ENCODE data around the gene DYNLT1. TPM values are rescaled to one million over a fixed set of nuclear protein-coding genes. Genes with fewer than 3 reads are reported as not detected.
"Not testable (repeated sequence)": the region's sequence is repeated elsewhere in the genome, so short reads cannot be mapped to it uniquely, and the experiment has no call there.

Gene DYNLT1
- polyA plus RNA-seq, 5 donors = 131 to 169 (median 134) TPM

DNA sequence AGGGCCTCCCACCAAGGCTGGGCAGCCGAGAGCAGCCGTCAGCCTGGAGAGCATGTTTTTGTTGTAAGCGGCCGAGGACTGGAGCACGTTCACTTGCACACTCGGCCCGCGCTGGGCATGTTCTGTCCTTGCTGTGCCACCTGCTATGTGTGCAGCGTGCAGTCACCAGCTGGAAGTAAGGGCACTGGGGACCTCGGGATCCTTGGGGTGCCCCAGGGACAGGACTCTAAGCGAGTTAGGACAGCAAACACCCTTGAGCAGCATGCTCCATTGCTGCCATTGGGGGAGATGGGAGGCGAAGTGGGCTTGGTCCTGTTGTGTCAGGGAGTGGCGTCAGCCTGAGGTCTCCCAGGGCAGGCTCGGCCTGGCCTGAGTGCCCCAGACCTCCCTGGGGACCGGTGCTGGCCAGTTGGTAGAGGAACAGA is 18.6 kb downstream of the DYNLT1 start:
- DNase-seq = no peak

GRCh38 chr6:158624684-158625682 is 19.6 kb downstream of the DYNLT1 start:
- no peak for DNase-seq

DNA sequence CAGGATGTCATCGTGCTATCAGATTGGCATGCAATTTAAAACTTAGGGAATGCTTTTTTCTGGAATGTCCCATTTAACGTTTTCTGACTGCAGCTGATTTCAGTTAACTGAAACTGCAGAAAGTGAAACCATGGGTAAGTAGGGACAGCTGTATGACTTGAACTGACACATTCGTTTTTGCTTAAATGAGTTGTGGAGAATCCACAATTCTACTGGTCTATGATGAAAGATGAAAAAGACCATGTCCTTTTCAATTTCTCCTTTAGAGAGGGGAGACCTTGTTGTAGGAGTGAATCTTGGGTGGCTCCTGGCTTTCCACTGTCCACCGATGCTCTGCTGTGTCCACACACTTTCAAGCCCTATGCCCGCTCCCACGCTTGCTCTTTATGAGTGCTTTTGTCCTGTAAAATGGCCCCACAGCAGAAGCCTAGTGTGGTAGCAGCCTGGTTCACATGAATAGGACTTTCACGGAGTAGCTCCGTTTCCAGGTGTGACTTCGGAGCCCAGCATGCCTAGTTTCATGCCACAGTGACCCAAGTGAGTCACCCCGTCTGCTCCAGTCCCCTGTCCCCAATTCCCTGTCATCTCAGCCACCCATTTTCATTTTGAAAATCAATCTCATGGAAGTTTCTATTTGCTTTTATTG is 21.9 kb downstream of the DYNLT1 start:
- DNase-seq = peak in 1 of 2 donors; percentile 51

GRCh38 chr6:158621694-158622544 is 22.6 kb downstream of the DYNLT1 start:
- DNase-seq = no peak

DNA sequence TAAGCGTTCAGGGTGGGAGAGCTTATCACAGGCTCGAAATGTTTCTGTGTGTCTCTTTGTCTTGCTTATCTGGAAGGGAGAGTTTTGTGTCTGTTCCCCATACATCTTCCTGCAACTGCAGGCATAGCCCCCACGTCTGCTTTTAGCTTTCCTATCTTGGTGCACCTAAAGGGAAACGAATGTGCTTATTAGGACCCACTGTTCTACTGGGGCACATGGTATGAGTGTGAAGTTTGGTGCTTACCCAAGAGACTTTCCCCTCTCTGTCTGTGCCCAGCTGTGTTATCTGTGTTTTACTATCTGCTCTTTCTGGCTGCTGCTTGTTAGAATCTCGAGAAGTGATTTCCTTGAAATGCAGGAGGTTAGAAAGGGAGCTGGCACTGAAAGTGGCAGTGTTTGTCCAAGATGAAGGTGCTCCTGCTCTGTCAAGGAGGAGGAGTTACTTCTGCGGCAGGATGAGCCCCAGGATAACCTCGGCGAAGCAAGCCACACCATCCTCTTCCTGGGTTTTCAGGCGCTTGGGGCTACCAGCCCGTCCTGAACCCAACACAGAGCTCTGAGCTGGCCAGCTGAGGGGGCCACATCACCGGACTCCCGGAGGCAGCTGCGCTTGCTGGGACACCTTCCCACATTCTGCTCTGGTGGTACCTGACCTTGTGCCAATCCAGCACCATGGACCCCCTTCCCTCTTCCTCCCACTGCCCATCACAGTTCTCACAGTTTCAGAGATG is 23.4 kb downstream of the DYNLT1 start:
- DNase-seq = no peak

DNA sequence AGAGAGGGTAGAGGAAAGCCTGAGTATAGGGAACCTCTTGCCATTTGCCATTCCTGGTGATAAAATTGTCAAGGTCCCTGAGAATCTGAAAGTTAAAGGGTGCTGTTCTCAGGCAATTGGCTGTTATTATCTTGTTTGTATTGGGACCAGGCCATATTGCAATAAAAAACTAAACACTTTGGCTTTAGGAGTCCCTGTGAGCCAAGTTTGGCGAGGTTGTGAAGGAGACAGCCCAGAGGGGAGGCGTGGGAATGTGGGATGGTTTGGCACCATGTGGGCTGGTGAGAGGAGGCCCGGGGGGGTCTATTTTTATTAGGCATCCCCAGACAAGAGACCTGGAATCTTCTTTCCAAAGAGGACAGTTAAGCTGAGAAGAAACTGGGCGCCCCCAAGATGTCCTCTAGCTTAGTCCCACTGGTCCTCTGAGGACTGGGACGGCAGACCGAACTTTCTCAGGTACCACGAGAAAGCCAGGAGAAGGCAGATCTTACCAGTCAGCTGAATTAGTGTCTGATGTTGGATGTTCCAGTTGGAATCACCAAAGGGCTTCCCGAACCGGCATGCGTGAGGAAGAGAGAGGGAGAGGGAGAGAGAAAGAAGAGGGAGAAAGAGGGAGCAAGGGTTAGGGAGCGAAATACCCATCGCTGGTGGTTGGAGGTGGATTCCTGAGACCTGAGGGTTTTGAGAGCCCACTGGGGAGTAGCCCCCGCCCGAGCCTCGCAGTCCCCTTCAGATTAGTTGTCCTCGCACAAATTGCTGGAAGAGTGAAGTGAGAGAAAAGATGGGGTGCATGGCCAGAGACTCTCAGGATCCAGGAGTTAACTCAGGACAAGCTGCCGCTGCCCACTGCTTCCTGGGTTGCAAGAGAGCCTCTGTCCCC is 24.4 kb downstream of the DYNLT1 start:
- DNase-seq = no peak

- not testable (repeated sequence) for DNase-seq
Observed at GRCh38 chr6:158618289-158618688, 26.3 kb downstream of the DYNLT1 start.

GRCh38 chr6:158614606-158615005 is 29.9 kb downstream of the DYNLT1 start:
- DNase-seq = not testable (repeated sequence)

DNA sequence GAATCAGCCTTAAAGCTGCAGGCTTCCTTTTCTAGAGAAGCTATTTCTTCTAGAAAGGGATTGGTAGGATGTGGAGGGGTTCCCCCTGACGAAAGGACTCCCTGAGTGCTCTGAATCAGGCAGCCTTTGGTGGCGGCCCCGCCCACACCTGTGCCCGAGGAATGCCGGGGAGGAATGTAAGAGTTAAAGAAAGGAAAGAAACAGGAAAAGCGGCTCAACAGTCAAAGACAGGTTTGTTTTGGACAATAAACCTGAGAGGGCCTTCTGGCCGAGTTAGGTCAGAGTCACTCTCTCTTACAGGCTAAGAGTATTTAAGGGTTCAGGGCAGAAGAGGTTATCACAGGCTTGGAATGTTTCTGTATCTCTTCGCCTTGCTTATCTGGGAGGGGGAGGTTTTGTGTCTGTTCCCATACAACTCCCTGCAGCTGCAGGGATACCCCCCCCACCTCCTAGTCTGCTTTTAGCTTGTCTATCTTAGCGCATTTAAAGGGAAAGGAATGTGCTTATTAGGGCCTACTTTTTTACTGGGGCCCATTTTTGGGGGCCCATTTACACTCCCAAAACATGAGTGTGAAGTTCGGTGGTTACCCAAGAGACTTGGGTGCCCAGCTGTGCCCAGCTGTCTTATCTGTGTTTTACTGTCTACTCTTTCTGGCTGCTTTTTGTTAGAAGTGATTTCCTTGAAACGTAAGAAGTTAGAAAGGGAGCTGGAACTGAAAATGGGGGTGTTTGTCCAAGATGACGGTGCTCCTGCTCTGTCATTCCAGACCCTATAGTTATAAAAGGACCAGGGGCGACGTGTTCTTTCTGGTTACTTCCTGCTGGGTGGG is 32.8 kb downstream of the DYNLT1 start:
- peak; percentile 34 to 55 for DNase-seq

DNA sequence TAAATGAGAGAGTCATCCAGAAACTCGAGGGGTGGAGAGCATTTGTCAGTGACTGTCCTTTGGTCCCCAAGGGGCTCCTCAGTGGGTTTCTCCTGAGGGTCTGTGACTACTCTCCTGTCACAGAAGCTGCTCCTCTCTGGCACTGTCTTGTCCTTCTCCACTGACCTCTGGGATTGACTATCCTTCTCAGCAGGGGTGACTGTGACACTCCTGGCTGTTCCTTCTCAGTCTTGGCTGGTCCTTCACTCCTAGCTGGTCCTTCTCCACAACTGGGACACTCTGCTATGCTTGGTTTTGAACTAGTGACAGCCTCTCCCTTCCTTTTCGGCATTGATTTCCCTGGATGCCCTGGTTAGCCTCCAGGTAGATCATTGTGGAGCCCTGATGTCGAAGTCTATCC is 33.5 kb downstream of the DYNLT1 start:
- DNase-seq = no peak

DNA sequence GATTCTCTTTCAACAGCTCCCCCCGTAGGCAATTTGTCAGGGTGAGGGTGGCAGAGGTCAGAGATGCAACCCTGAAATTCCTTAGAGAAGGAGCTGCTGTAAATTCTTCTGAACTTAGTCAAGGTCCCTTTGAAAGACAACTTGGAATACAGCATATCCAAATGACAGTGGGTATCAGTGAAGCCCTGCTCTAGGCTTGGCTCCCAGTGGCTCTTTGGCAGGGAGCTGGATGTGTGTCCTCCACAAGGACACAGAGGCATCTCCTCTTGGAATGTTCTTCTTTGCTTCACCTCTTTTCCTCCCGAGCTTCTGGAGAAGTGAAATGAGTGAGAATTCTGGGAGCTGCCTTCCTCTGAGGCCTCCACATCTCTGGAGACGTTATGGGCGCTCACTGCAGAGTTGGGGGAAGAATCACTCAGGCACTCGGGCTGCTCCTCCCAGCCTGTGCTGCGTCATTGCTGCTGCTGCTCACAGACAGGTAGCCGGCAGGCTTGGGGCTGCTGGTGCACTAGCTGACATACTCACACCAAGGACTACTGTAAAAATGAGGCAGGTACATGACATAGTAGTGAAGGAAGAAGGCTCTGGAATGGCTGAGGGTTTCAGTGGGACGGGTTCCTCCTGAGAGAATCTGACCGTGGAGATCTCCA is 34.1 kb downstream of the DYNLT1 start:
- DNase-seq = no peak

DNA sequence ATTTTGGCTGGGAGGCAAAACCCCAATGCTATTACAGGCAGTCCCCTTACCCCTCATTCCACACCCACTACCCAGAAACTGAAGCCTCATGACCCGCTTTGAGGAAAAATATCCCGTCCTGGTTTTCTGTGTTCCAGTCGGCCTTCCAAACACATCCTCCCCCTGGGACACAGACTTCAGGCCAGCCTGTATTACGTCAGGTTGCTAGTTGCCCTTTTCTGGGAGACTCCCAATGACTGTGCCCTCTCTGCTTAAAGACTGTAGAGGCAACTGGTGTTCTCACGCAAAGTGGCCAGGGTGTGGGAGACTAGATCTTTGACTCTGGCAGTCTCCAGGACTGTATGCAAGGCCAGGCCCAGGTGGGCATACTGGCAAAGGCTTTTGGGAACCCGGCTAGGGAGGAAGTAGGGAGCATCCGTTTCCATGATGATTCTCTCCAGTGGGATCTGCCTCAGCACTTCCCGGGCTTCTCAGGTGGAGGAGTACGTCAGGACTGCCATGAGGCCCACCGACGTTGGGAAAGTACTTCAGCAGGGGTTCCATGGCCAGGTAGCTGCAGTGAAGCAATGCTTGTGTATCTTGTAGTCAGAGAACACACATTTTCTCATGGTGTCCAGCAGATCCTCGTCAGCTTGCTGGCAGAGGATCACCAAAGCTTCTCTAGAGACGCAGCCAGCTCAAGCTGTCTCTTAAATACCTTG is 34.9 kb downstream of the DYNLT1 start:
- DNase-seq = no peak

DNA sequence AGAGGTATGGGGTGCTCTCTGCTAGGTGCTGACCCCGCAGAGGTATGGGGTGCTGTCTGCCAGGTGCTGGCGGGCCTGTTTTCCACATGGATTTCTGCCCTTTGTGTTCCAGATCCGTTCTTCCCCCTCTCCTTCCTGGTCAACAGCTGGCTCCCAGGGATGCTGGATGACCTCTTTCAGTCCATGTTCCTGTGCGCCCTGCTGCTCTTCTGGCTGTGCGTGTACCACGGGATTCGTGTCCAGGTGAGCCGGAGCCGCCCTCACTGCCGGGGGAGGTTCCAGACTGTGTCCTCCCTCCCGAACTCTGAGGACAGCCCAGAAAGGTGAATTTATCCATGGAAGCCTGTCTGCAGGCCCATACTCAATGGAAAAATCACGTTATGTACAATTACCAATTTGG is 36.3 kb downstream of the DYNLT1 start:
- DNase-seq = no peak

GRCh38 chr6:158607411-158608170 is 37.0 kb downstream of the DYNLT1 start:
- no peak for DNase-seq

- no peak for DNase-seq
Observed at GRCh38 chr6:158606935-158607334, 37.6 kb downstream of the DYNLT1 start.

DNA sequence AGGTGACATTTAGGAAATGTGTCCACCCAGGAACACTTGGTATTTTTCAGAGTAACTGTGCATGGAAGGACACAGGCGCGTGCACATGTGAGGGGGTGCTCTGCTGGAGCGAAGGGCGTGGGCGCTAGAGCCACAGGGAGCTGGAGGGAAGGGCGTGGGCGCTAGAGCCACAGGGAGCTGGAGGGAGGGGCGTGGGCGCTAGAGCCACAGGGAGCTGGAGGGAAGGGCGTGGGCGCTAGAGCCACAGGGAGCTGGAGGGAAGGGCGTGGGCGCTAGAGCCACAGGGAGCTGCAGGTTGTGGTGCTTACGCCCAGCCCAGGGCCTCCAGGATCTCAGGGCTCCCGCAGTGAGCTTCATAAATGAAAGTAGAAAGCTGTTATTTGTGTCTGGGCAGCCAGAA is 38.5 kb downstream of the DYNLT1 start:
- DNase-seq = not testable (repeated sequence)

DNA sequence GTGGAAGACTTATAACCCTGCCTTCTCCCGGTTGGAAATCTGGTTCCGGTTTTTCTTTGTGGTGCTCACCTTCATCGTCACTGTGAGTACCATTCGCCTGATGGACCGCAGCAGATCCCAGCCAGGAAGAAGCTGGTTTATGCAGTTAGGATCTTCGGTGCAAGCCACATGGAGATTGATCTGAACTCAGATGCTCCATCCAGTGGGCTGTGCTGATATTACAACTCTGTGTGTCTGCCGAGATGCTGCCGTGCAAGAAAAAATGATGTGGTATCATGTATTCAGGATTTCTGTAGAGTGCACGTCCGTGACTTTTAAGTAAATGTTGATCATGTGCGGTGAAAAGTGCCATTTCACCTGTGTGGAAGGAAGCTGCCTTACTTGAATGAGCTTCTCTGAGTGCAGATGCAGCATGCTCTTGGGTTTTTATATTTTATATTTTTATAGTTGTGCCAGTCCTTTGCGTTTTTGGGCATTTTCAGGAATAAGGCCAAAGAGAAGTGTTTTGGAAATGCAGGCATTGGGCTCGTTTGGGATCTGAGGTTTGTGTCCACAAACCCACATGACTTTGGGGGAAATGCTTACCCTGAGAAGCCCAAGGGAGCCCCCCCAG is 39.2 kb downstream of the DYNLT1 start:
- DNase-seq = peak; percentile 28 to 56
